GM19035 (cell line): ENCODE results near the gene RAB26.

Experiments
- ATAC-seq: cut with Tn5 transposase; IDR thresholded peaks from one replicate; pipeline ENCODE4 v1.9.1; 2021; ENCODE audit not compliant: unreplicated experiment

RAB26 gene

GRCh38 chr16:2159175-2159838 lies 10.9 kb downstream of the RAB26 start:
- no peak for ATAC-seq

- ATAC-seq, result no peak
Observed at GRCh38 chr16:2160915-2161551, 12.6 kb downstream of the RAB26 start.

- ATAC-seq, result no peak
Observed at GRCh38 chr16:2161911-2162310, 13.5 kb downstream of the RAB26 start.

GRCh38 chr16:2162676-2163118 lies 14.3 kb downstream of the RAB26 start:
- no peak for ATAC-seq

- no peak for ATAC-seq
Observed at GRCh38 chr16:2163211-2163881, 14.9 kb downstream of the RAB26 start.

- ATAC-seq, result no peak
Observed at GRCh38 chr16:2165861-2166260, 17.4 kb downstream of the RAB26 start.

- ATAC-seq, result no peak
Observed at GRCh38 chr16:2166263-2167067, 18.0 kb downstream of the RAB26 start.

GRCh38 chr16:2167068-2167638 lies 18.7 kb downstream of the RAB26 start:
- ATAC-seq, result no peak

GRCh38 chr16:2170080-2170479 lies 21.7 kb downstream of the RAB26 start:
- no peak for ATAC-seq

GRCh38 chr16:2170587-2171435 lies 22.4 kb downstream of the RAB26 start:
- ATAC-seq, result no peak

GRCh38 chr16:2171601-2172178 lies 23.3 kb downstream of the RAB26 start:
- ATAC-seq, result no peak

- ATAC-seq, result no peak
Observed at GRCh38 chr16:2172688-2173335, 24.4 kb downstream of the RAB26 start.

GRCh38 chr16:2173366-2173765 lies 24.9 kb downstream of the RAB26 start:
- ATAC-seq, result no peak

- ATAC-seq, result no peak
Observed at GRCh38 chr16:2173916-2174315, 25.5 kb downstream of the RAB26 start.

- no peak for ATAC-seq
Observed at GRCh38 chr16:2174396-2175131, 26.1 kb downstream of the RAB26 start.

GRCh38 chr16:2175454-2175853 lies 27.0 kb downstream of the RAB26 start:
- no peak for ATAC-seq

GRCh38 chr16:2176047-2176446 lies 27.6 kb downstream of the RAB26 start:
- no peak for ATAC-seq

GRCh38 chr16:2177101-2177500 lies 28.7 kb downstream of the RAB26 start:
- ATAC-seq, result no peak

- ATAC-seq, result no peak
Observed at GRCh38 chr16:2177561-2177960, 29.1 kb downstream of the RAB26 start.
